Measurements from ENCODE around the gene TCEA2.

The TCEA2 gene

DNA sequence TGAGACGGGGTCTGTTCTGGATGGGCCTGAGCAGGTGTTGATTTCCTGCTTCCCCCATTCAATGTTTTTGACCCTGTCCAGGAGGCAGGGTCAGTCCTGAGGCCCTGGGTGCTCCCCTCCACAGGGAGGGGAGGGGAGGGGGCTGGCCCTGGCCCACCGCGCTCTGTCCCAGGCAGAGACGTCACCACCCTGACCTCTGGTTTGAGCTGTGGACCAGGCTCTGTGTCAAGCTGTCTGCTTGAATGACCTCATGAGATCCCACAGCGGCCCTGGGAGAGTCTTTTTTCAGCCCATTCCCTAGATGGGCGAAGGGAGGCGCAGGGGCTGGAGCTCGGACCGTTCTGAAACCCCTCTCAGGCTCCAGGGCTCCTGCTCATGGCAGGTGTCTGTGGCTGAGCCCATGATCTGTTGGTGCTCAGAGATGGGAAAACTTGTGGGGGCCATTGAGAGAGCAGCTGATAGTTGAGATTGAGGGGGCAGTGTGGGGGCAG lies 30.1 kb downstream of the TCEA2 start:
- no peak for DNase-seq (ENCODE audit: low read depth)

DNA sequence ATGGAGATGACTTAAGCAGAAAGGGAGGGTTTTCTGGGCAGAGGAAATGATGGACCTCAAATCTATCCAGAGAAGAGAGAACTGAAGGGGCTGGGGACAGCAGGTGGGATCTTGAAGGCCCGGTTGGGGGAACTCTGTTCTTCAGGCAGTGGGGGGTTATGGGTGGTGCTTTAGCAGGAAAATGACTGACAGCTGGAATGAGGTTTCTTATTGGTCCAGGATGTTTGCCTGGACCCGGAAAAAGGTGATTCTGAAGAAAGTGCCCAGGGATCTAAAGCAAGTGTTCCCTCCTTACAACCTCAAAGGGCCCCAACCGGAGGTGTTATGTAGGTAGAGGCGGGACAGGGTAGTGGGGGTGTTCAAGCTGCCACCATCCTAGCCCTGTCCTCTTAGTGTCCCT lies 32.5 kb downstream of the TCEA2 start:
- no peak for DNase-seq (ENCODE audit: low read depth)

DNA sequence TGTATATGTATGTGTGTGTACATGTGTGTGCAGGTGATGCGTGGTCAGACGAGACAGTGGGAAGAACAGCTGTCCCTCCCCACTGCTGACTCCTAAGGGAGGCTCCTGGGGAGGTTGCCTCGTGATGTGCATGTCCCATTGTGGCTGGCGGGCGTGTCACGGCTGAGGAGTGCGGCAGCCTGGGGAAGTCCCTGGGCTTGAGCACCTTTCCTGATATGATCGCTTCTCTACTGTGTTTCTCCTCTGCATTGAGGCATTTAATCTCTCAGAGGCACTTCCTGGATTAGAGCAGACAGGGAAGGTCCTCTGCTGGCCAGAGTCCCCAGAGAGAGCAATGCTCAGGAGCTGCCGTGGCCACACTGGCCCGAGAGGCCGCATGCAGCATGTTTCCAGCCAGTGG lies 32.9 kb downstream of the TCEA2 start:
- DNase-seq (ENCODE audit: low read depth), result no peak

DNA sequence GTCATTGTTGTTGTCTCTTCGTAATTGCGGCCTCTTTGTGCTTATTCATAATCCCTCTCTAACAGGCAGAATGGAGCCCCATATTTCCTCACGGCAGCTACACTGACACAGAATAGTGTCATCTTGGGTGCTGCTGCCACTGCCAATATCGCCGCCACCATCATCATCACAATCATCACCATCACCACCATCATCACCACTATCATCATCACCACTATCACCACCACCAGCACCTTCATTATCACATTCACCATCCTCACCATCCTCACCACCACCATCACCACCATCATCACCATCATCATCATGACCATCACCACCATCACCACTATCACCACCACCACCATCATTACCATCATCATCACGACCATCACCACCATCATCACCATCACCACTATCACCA lies 33.5 kb downstream of the TCEA2 start:
- DNase-seq (ENCODE audit: low read depth), result no peak

DNA sequence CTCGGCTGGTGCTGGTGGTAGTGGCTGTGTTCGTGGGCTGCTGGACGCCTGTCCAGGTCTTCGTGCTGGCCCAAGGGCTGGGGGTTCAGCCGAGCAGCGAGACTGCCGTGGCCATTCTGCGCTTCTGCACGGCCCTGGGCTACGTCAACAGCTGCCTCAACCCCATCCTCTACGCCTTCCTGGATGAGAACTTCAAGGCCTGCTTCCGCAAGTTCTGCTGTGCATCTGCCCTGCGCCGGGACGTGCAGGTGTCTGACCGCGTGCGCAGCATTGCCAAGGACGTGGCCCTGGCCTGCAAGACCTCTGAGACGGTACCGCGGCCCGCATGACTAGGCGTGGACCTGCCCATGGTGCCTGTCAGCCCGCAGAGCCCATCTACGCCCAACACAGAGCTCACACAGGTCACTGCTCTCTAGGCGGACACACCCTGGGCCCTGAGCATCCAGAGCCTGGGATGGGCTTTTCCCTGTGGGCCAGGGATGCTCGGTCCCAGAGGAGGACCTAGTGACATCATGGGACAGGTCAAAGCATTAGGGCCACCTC lies 35.5 kb downstream of the TCEA2 start:
- no peak for DNase-seq (ENCODE audit: low read depth)

DNA sequence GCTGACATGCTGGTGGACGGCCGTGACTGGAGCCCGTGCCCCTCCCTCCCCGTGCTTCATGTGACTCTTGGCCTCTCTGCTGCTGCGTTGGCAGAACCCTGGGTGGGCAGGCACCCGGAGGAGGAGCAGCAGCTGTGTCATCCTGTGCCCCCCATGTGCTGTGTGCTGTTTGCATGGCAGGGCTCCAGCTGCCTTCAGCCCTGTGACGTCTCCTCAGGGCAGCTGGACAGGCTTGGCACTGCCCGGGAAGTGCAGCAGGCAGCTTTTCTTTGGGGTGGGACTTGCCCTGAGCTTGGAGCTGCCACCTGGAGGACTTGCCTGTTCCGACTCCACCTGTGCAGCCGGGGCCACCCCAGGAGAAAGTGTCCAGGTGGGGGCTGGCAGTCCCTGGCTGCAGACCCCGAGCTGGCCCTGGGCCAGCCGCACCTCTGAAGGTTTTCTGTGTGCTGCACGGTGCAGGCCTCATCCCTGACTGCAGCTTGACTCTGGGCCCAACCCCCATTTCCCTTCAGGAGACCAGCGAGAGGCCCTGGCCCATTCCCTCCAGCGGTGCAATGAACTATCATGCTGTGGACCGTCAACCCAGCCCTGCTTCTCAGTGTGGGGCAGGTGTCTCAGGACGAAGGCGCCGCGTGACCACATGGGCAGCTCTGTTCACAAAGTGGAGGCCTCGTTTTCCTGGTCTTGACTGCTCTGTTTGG lies 36.2 kb downstream of the TCEA2 start:
- no peak for DNase-seq (ENCODE audit: low read depth)

DNA sequence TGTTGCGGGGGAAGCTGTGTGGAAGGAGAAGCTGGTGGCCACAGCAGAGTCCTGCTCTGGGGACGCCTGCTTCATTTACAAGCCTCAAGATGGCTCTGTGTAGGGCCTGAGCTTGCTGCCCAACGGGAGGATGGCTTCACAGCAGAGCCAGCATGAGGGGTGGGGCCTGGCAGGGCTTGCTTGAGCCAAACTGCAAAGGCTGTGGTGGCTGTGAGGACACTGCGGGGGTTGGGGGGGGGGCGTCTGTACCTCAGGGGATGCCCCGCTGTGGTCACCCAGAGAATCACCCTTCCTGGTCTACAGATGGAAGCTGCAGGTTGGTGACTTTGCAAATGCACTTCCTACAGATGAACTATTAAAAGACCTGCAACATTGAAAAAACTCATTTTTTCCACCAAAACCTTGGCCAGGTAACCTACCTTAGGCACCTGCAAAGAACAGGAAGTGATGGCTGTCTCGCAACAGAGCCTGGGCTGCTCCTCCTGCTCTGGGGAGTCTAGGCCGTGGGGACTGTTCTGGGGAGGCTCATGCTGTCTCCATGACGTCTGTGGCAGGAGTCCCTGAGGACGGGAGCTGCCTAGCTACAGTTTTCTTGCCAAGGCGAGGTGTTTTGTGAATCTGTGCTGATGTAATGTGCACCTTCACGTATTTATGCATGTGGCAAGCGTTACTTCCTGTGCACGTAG lies 37.0 kb downstream of the TCEA2 start:
- DNase-seq (ENCODE audit: low read depth), result no peak

DNA sequence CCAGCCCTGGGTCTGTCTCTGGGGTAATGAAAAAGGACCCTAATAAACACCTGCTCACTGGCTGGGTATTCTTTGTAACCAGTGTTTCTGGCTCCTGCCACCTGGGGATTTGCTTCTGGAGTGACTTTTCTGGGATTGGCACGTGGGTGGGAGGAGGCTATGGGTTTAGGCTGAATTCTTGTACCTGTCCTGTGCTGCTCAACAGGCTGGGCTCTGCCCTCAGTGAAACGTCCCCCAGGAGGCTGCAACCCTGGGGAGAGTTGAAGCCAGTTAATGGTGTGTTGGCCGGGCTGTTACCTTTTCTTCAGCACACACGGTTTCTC lies 37.5 kb downstream of the TCEA2 start:
- DNase-seq (ENCODE audit: low read depth), result no peak

DNA sequence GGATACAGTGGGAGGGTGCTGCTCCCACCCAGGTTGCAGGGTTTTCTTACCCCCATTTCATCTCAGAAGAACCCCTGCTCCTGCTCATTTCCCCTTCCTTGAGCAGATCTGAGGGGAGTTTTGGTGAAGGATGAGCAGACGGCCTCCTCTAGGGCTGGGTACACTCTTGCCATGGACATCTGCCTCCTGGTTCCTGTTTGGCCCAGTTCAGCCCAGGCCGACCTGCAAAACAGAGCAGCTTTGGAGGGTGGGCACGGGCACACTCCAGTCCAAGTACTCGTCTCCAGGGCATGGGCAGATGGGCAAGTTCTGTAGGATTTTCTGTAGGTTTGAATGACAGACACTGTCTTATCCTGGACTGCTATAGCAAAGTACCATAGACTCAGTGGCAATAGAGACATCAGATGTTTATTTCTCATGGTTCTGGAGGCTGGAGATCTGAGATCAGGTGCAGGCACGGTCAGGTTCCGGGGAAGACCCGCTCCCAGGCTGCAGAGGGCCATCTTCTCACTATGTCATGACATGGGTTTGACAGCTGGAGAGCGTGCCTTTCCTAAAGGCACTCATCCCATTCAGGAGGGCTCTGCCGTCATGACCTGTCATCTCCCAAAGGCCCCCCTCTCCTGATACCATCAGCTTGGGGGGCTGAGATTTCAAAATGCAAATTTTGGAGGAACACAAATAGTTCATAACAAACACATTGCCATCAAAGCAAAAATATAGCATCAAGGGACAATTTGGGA lies 38.1 kb downstream of the TCEA2 start:
- DNase-seq (ENCODE audit: low read depth), result no peak

DNA sequence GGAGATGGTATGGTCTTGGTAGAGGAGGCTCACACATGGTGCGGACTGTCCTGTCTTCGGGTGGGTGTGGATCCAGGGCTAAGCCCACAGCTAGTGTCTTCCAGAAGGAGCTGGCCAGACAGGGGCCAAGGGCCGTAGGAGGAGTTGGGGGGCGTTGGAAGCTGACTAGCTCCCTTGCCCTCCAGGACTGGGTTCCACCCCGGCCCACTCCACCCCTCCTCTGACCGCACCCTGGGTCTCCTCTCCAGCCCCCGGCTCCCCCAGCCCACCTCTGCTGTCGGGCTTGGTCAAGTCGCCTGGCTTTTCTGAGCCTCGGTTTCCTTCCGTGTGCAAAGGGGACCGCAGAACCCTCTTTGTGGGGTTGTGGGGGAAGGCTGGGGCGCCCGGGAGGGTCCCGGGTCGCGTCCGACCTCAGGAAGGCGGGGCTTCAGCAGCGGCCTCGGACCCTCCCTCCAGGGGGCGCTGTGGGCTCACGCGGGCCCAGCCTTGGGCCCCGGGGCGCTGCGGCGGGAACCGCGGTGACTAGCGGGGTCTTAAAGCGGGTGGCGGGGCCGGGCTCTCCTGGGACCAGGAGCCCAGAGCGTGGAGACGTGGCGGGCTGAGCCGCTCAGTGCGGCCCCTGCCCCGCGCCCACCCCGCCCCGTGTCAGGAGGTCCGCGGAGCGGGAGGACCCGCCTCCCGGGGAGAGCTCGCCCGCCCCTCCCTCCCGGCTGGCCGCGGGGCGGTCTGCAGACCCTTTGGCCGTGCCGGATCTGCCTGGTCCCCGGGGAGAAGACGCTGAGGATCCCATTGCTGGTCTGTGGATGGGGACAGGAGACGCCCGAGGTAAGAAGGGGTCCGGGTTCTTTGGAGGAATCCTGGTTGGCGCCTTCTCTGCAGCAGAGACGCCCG lies 39.0 kb downstream of the TCEA2 start:
- DNase-seq (ENCODE audit: low read depth), result no peak

DNA sequence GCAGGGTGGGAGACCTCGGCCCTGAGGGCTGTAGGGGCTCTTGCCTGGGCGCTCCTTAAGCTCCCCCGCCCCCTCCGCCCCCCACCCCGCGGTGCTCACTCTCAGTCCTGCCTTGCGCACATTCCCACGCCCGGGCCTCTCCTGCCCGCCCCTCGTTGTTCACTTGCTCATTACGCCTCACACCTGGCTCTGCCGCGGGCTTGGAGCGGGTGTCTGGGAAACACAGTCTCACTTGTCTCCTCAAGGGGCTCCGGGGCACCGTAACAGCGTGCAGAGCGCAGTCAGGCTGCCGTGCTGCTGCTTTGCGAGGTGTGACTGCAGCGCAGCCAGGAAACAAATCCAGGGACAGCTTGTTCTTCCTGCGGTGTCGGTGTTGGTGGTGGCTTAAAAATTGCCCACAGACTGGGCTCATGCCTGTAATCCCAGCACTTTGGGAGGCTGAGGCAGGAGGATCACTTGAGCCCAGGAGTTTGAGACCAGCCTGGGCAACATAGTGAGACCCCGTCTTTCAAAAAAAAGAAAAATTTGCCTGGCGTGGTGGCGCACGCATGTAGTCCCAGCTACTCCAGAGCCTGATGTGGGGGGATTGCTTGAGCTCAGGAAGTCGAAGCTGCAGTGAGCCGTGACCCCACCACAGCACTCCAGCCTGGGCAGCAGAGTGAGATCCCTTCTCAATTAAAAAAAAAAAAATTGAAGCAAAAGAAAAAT lies 39.8 kb downstream of the TCEA2 start:
- DNase-seq (ENCODE audit: low read depth), result no peak

DNA sequence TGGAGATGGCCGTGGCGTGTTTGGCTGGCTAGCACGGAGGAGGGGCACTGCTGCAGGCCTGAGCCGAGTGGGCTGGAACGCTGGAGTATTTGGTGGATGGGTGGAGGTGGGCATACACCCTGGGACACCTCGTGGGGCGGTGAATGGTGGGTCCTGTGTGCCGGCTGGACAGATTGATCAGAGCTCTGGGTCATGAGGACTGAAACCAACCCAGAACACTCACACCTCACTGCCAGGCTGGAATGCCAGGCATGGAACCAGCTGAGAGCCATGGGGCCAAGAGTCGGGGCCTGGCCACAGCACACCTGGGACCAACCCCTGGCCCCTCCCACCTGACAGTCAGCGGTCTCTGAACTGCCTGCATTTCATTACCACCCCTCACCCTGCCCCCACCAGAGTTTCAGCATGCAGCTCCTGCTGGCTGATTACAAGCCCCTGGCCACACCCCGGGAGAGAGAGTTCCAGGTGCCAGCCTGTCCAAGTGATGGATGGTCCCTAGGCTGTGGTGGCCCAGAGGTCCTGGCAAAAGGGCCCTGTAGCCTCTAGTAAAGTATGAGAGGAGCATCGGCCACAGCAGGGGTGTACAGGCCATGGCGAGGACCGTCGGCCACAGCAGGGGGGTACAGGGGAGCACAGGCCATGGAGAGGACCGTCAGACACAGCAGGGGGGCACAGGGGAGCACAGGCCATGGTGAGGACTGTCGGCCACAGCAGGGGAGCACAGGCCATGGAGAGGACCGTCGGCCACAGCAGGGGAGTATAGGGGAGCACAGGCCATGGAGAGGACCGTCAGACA lies 41.1 kb downstream of the TCEA2 start:
- DNase-seq (ENCODE audit: low read depth), result no peak

DNA sequence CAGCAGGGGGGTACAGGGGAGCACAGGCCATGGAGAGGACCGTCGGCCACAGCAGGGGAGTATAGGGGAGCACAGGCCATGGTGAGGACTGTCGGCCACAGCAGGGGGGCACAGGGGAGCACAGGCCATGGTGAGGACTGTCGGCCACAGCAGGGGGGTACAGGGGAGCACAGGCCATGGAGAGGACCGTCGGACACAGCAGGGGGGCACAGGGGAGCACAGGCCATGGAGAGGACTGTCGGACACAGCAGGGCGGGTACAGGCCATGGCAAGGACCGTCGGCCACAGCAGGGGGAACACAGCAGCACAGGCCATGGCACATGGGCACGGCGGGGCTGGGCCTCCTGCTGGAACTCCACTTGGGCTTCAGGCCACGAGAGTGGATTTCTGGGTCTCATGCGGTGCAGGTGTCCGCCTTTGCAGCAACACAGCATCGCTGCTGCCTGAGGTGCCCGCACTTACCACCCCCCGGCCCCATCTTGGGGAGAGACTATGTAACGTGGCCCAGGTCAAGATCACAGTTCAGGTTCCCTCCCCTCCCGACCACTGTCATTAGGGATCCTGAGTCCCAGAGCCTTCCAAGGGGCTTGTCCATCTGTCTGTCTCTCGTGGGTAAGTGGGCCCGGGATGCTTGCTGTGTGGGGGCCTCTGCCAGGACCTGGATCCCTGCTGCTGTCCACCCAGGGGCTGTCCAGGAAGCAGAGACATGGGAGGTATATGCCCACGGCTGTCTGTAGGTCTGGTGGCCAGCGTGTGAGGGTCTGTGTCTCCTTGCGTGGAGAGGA lies 41.9 kb downstream of the TCEA2 start:
- no peak for DNase-seq (ENCODE audit: low read depth)

DNA sequence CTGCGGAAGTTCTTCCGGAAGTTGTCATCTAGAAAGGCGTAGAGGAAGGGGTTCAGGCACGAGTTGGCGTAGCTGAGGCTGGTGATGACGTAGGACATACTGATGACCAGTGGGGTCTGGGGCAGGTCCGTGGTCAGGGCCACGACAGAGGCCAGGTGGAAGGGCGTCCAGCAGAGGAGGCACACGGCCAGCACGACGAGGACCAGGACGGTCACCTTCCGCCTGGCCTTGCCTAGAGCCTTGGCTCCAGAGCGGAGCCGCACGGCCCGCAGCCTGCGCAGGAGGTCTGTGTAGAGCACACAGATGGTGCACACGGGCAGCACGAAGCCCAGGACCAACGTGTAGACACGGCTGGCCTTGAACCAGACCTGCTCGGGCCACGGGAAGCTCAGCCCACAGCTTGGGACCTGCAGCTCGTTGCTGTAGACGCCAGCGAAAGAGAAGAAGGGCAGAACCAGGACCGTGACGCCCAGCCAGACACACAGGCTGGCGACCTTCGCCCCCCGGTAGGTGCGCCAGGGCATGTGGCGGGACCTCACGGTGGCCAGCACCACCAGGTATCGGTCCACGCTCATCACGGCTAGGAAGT lies 42.9 kb downstream of the TCEA2 start:
- DNase-seq (ENCODE audit: low read depth), result no peak

DNA sequence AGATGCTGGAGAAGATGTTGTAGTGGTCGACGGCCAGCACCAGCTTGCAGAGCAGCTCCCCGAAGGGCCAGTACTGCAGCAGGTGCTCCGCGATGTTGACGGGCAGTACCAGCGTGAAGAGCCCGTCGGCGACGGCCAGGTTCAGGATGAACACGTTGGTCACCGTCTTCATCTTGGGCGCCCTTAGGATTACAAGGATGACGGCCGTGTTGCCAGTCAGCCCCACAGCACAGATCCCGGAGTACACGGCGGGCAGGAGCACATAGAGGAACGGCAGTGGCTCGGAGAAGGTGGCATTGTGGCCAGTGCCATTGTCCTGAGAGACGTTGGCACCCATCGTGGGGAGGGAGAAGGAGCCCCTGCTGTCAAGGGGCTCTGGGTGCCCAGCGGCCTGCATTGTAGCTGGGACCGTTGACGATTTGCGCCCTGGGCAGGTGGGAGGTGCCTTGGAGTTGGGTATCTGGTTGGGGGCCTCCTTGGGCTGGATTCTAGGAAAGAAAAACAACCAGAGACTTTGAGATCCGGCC lies 43.5 kb downstream of the TCEA2 start:
- DNase-seq (ENCODE audit: low read depth), result no peak

DNA sequence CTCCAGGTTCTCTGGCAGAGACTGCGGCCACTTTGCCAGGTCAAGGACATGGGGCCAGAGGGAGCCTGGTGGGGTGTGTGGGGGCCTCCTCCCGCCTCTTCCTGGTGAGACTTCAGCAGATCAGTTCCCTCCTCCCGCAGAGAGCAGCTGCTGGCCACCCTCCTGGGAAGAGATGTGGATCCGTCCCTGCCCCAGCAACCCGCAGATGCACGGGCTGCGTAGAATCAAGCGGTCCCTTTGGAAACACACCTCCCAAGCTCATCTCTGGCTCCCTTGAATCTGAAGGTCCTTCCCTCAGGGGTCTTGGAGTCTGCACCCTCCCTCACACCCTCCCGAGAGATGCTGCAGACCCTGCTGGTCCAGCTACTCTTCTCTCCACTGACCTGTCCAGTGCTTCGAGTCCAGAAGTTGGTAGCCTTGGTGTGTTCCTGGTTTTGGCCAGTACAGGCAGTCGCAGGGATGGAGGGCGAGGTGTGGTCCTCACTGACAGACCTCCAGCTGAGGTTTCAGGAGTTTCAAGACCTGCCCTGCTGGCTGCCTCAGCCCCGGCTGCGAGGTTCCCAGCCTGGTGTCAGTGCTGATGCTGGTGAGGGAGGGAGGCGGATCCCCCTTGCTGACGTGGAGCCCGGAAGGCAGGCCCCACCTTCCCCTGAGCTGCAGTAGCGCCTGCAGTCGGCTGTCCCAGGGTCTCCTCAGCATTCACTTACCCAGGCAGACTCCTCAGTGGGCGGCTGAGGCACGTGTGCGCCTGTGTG lies 44.2 kb downstream of the TCEA2 start, which contains the start of gene NPBWR2:
Gene NPBWR2, minus strand, starts transcription at position 585 of the 755 bp plus-strand sequence. CDS start 734 bp downstream, outside the sequence.
- no peak for DNase-seq (ENCODE audit: low read depth)

DNA sequence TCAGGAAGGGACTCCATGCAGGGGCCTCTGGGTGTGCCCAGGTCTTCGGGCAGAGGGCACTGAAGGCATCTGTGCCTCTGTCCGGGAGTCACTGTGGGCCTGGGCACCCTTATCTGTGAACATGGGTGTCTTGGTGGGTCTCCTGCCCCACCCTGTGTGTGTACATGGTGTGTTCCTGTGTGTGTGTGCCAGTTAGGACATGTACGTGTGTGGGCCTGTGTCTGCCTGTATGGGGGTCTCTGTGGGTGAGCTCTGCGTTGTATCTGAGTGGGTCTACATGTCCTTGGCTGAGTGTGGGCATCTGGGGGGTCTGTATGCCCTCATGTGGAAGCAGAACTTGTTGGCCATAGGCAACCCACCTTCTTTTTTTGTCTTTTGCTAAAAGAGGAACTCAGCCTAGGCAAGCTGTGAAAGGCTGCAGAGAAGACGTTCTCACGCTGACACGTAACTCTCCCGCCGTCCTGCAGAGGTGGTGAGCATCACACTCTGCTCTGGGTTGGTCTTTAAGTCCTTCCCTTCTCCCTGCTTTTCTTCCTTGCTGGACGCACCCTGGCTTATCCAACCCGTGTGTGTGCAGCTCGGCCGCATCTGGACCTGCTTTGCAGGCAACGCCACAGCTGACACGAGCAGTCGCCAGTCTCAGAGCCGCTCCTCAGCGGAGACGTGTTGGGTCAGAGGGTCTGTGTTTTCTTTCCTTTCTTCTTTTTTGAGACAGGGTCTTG lies 44.9 kb downstream of the TCEA2 start:
- no peak for DNase-seq (ENCODE audit: low read depth)
